Thoracic aorta (tissue), 2 donors: ENCODE measurements around the gene WDR27. TPM values are rescaled to one million over a fixed set of nuclear protein-coding genes. Genes with fewer than 3 reads are reported as not detected.

Source experiments
- ATAC-seq: fragments of 150-250 bp; one replicate; pipeline ENCODE4 v1.8.0; 2017; ENCODE audit warnings: low read depth; ENCODE audit not compliant: insufficient number of reproducible peaks, low FRiP score
- DNase-seq: peaks from one replicate; pipeline ENCODE4 v3.0.0-alpha.2; 2020; ENCODE audit warnings: low spot score
- H3K27ac ChIP-seq, 2 donors: fragments of 200-600 bp; sonication (generic); 1 replicate in 1 of 2; 2 replicates in 1 of 2; pipeline ENCODE4 v1.5.1; 2016; ENCODE audit warnings: mild to moderate bottlenecking in 2 of 2, moderate library complexity in 2 of 2
- H3K27me3 ChIP-seq: fragments of 200-600 bp; sonication (generic); replicated peaks from 2 replicates; pipeline ENCODE4 v1.6.0; 2016; ENCODE audit warnings: mild to moderate bottlenecking; ENCODE audit not compliant: insufficient read depth
- H3K36me3 ChIP-seq: fragments of 200-600 bp; sonication (generic); one replicate; pipeline ENCODE4 v1.5.1; 2016
- H3K4me1 ChIP-seq, 2 donors: fragments of 200-600 bp; sonication (generic); 1 replicate in 1 of 2; 2 replicates in 1 of 2; pipeline versions ENCODE4 v1.5.1 to v1.6.0; 2016; ENCODE audit warnings: low read depth in 2 of 2, mild to moderate bottlenecking in 1 of 2; ENCODE audit not compliant: control insufficient read depth in 1 of 2
- H3K4me3 ChIP-seq: fragments of 200-600 bp; sonication (generic); 2 replicates; pipeline ENCODE4 v1.5.1; 2016; ENCODE audit warnings: mild to moderate bottlenecking
- H3K9me3 ChIP-seq: fragments of 200-600 bp; sonication (generic); 2 replicates; pipeline ENCODE4 v1.5.1; 2016
- CTCF ChIP-seq: fragments of 200-600 bp; sonication (generic); IDR thresholded peaks from one replicate; pipeline ENCODE4 v1.5.1; 2019; ENCODE audit warnings: antibody characterized with exemption
- total RNA-seq, 2 donors: library from RNA; depleted of rRNA; stranded (reverse); fragments of >200 nt; gene quantifications; one replicate each; pipeline versions ENCODE4 v1.1.0 to v1.2.3, GENCODE V29; 2016

The WDR27 gene
- total RNA-seq, 2 donors from 2014 or later, result 22.5 to 48.2 TPM

GRCh38 chr6:169639653-169640278 is 62.1 kb downstream of the WDR27 start:
- no peak for TF ChIP-seq CTCF
- Histone ChIP-seq H3K36me3 (peaks cover under 1% of the 10 kb centered on the region), H3K27me3 (no peaks in the 10 kb centered on the region), H3K4me1 (no peaks in the 10 kb centered on the region), H3K9me3 (no peaks in the 10 kb centered on the region), H3K4me3 (no peak overlapping the region), H3K27ac (no peak overlapping the region)
- ATAC-seq (no peak), DNase-seq (no peak)

- no peak for TF ChIP-seq CTCF
- DNase-seq (no peak), ATAC-seq (no peak)
- Histone ChIP-seq H3K9me3 (no peaks in the 10 kb centered on the region), H3K36me3 (peaks cover 2% of the 10 kb centered on the region), H3K4me3 (no peak overlapping the region), H3K27me3 (no peaks in the 10 kb centered on the region), H3K27ac (no peak overlapping the region), H3K4me1 (no peaks in the 10 kb centered on the region)
Observed at GRCh38 chr6:169638915-169639314, 62.9 kb downstream of the WDR27 start.

- Histone ChIP-seq H3K27me3 (no peaks in the 10 kb centered on the region), H3K27ac (no peak overlapping the region), H3K4me1 (no peaks in the 10 kb centered on the region), H3K9me3 (no peaks in the 10 kb centered on the region), H3K36me3 (peaks cover 2% of the 10 kb centered on the region), H3K4me3 (no peak overlapping the region)
- DNase-seq (no peak), ATAC-seq (no peak)
- TF ChIP-seq CTCF, result no peak
Observed at GRCh38 chr6:169638388-169638787, 63.4 kb downstream of the WDR27 start.

GRCh38 chr6:169635345-169635744 is 66.5 kb downstream of the WDR27 start:
- no peak for DNase-seq
- no peaks in the 10 kb centered on the region for H3K9me3 ChIP-seq
- no peaks in the 10 kb centered on the region for H3K27me3 ChIP-seq
- H3K4me1 ChIP-seq, result no peaks in the 10 kb centered on the region
- ATAC-seq, result no peak
- no peak for TF ChIP-seq CTCF
- no peak overlapping the region for H3K4me3 ChIP-seq
- peaks cover 2% of the 10 kb centered on the region for H3K36me3 ChIP-seq
- H3K27ac ChIP-seq, result no peak overlapping the region

- DNase-seq (no peak), ATAC-seq (no peak)
- no peak overlapping the region for H3K4me3 ChIP-seq
- no peaks in the 10 kb centered on the region for H3K4me1 ChIP-seq
- no peak overlapping the region for H3K27ac ChIP-seq
- TF ChIP-seq CTCF, result no peak
- H3K36me3 ChIP-seq, result peaks cover 2% of the 10 kb centered on the region
- H3K27me3 ChIP-seq, result no peaks in the 10 kb centered on the region
- no peaks in the 10 kb centered on the region for H3K9me3 ChIP-seq
Observed at GRCh38 chr6:169632841-169633240, 69.0 kb downstream of the WDR27 start.
